Caki2 (cell line): Measurements from ENCODE around the gene TNNT3. TPM values are rescaled to one million over a fixed set of nuclear protein-coding genes. Genes with fewer than 3 reads are reported as not detected.
"Not testable (repeated sequence)": the region's sequence is repeated elsewhere in the genome, so short reads cannot be mapped to it uniquely, and the experiment has no call there.

Source experiments
- DNase-seq: peaks from one replicate; pipeline ENCODE4 v3.0.0-alpha.2; 2015; ENCODE audit warnings: low read depth
- in situ Hi-C: cut with HindIII; loops from 2 replicates; pipeline ENCODE4 v1.10.0; 2016; ENCODE audit warnings: low sequenced_read_pairs, low pct_unique_long_range_greater_than_20kb, mixed read lengths
- total RNA-seq: library from RNA; depleted of rRNA; stranded (reverse); fragments of >200 nt; shearing (Covaris generic); gene quantifications from 2 replicates; pipeline ENCODE4 v1.2.3, GENCODE V29; 2014; ENCODE audit warnings: low replicate concordance; rRNA removed

The TNNT3 gene
- total RNA-seq, result not detected in 2 replicates

- no peak for DNase-seq
- in situ Hi-C loops, result no loop called here
Observed at GRCh38 chr11:1919391-1920127, at the start of gene TNNT3. Gene TNNT3, plus strand, starts transcription at chr11:1919703. Its CDS starts 3,172 bp downstream, at chr11:1922875.

- DNase-seq, result no peak
- in situ Hi-C loops, result no loop called here
Observed at GRCh38 chr11:1870326-1870696, 49.2 kb upstream of the TNNT3 start.

- in situ Hi-C loops, result no loop called here
- no peak for DNase-seq
Observed at GRCh38 chr11:1870721-1871466, 48.6 kb upstream of the TNNT3 start.

- DNase-seq, result no peak
- in situ Hi-C loops, result no loop called here
Observed at GRCh38 chr11:1871531-1871930, 48.0 kb upstream of the TNNT3 start.

- DNase-seq, result no peak
- in situ Hi-C loops, result no loop called here
Observed at GRCh38 chr11:1872267-1872985, 47.1 kb upstream of the TNNT3 start.

- in situ Hi-C loops, result no loop called here
- DNase-seq, result peak; percentile 26
Observed at GRCh38 chr11:1873048-1873812, 46.3 kb upstream of the TNNT3 start.

- DNase-seq, in situ Hi-C loops: not testable (repeated sequence)
Observed at GRCh38 chr11:1873813-1874150, 45.7 kb upstream of the TNNT3 start.

- in situ Hi-C loops, DNase-seq: not testable (repeated sequence)
Observed at GRCh38 chr11:1874441-1875092, 44.9 kb upstream of the TNNT3 start.

GRCh38 chr11:1875093-1875850, 44.2 kb upstream of the TNNT3 start:
- no peak for DNase-seq
- in situ Hi-C loops, result no loop called here

GRCh38 chr11:1875851-1876301, 43.6 kb upstream of the TNNT3 start:
- DNase-seq, in situ Hi-C loops: not testable (repeated sequence)

- DNase-seq, result no peak
- in situ Hi-C loops, result no loop called here
Observed at GRCh38 chr11:1876361-1877063, 43.0 kb upstream of the TNNT3 start.

- in situ Hi-C loops, result no loop called here
- no peak for DNase-seq
Observed at GRCh38 chr11:1877211-1878136, 42.0 kb upstream of the TNNT3 start.

- in situ Hi-C loops, result no loop called here
- no peak for DNase-seq
Observed at GRCh38 chr11:1878137-1879031, 41.1 kb upstream of the TNNT3 start.

- in situ Hi-C loops, result no loop called here
- no peak for DNase-seq
Observed at GRCh38 chr11:1879342-1879940, 40.1 kb upstream of the TNNT3 start.
